Stimulated activated CD4-positive, alpha-beta T cell treated with anti-CD3 and anti-CD28 coated beads, Interleukin-1b, Interleukin-23, amount 100 ng/mL, for 24 hours (primary cell): ENCODE results near the gene LIF.
A peak's percentile ranks its signal among the peaks of the same experiment; 100 is the strongest.

ENCODE experiments used
- DNase-seq, 4 experiments: peaks; one replicate each; pipeline ENCODE4 v3.0.0-alpha.2; 2020; ENCODE audit warnings: low read depth in 4 of 4, low spot score in 1 of 4

Gene LIF

DNA sequence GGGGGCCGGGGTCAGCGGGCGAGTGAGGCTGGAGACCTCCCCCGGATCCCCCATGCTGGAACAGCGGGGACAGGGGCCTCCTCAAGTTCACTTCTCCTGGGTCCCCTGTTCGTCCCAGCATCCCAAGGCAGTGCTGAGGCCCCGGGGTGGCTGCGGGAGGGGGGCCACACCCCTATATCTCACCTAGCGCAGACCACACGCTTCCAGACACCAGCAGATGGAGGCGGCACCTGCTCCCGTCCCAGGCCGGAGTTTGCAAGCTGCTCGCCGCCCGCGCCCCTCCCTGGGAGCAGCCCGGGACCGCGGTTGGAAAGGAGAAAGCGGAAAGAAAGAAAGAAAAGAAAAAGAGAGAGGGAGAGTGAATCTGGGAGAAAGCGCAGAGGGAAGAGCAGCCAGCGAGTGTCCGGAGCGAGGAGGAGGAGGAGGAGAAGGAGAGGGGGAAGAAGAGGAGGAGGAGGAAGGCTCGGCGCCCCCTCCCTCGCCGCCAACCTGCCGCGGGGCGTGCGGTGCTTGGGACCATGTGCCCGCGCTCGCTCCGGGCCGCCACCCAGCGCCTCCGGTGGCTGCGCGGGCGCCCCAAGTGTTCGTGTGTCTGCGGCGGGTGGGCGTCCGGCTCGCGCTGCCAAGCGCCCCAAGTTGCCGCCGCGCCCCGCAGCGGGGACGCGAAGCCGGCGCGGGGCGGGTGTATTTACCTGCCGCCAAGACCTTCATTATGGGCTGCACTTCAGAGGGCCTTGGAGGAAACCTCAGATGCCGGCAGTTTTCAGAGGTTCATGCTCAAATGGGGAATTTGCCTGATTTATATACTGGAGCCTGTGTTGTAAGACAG, at the start of gene LIF:
TSS of gene LIF (minus strand) at position 775 of the 829 bp plus-strand sequence. CDS start at position 711, 64 bp downstream.
- DNase-seq = peak in 1 of 4 experiments; percentile 34

GRCh38 chr22:30296324-30296723, 49.8 kb upstream of the LIF start:
- DNase-seq = no peak

- DNase-seq = no peak
Measured at GRCh38 chr22:30295576-30295975, 49.0 kb upstream of the LIF start.

GRCh38 chr22:30294830-30295229, 48.3 kb upstream of the LIF start:
- no peak for DNase-seq

DNA sequence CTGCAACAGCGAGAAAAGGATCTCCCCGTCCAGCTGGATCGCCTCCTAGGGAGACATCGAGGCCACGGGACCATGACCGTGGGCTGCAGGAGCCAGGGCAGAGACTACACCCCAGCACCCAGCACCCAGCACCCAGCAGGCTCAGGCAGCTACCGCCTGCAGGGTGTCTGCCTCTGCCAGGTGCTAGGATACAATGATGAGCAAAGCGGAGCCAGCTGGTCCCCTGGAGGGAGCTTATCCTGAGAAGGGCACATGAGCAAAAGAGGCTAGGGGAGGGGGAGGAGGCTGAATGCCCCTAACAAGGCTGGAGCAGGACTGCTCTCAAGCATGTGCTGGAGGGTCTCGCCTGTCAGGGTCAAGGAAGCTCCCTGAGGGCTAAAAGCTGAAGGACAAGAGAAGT, 47.5 kb upstream of the LIF start:
- DNase-seq = no peak

DNA sequence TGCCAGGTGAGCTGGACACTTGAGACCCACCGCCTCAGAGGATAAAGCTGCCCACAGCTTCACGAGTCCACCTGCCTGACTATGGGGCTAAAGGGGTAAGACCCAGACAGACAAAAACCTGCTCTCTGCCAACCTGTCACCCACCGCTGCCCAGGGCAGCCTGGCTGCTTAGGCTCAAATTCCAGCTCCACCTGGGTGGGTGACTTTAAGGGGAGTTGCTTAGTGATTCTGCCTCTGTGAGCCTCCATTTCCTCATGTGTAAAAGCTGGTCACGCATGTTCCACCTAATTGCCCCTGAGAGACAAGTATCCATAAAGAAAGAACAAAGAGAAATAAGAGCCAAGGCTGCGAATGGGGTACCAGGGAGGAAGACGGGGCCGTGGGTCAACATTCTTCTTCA, 46.5 kb upstream of the LIF start:
- no peak for DNase-seq

- no peak for DNase-seq
Measured at GRCh38 chr22:30292069-30292970, 45.8 kb upstream of the LIF start.

DNA sequence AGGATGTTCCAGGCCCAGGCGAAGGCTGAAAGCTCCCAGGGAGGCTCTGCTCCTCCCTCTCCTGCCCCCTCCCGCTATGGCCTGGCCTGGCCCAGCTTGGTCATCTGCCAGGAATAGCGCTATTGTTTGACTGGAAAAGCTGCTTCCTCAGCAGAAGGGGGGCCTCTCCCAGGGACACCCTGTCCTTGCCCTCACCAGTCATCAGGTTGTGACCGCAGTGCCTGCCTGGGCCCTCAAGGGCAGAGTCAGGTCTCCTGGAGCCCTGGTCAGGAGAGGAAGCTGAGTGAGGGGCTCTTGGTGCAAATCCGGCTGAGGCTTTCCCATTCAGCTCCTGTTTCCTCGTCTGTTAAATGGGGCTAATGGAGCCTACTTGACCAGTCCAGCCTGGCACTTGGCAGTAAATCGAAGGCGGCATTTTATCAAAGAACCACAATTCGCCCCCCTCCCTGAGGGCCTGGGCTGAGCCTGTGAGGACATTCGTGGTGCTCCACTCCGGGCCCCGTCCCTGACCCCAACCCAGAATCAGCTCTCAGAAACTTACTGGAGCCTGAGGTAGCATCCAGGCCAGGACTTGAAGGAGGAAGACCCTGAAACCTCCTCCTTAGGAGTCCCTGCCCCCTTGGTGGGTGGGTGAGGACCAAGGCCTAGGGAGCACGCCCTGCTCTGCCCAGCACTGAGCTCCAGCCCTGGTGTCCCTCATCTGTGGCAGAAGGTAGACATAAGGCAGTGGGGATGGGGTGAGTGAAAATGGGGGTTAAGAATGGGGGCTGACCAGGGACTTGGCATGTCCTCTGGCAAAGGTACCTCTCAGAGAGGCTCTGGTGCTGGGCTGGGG, 44.7 kb upstream of the LIF start:
- no peak for DNase-seq

GRCh38 chr22:30290342-30291057, 43.9 kb upstream of the LIF start:
- DNase-seq = no peak

GRCh38 chr22:30289980-30290313, 43.4 kb upstream of the LIF start:
- DNase-seq = no peak

DNA sequence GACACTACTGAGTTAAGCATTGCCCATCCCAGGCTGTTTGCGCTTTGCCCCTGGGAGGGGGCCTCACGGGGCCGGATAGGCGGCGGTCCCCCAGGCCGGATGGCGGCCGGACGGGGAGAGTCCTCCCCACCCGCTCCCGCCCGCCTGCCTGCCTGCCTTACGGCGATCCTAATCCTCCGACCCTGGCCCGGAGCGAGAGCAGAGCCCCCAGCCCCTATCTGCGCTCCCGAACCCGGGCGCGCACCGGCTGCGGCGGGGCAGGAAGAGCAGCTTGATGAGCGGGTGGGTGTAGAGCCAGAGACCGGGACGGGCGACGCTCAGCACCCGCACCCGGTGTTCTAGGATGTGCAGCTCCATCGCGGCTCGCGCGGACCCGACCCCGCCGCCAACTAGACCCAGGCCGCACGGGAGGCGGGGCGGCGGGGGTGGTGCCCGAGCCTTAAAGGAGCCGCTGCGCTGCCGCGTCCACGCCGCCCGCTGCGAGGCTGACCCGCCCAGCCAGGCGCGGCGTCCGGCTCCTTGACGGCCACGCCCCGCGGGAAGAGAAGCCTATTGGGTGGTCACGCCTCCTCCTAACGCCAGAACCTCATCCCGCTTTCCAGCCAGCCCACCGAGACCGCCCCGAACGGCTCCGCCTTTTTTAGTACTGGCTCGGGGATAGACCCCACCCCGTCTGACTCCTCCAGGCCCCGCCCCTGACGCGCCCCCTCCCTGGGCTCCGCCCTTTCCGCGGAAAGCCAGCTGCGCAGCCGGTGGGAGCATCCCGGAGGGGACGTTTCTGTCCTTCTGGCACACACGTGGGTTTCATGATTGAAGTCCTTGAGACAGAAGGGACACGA, 42.8 kb upstream of the LIF start, which contains the start of gene CASTOR1:
TSS of gene CASTOR1 (minus strand) at position 365 of the 839 bp plus-strand sequence. CDS start at position 357, 8 bp downstream.
- peak; percentile 76 to 91 (median 83) for DNase-seq

DNA sequence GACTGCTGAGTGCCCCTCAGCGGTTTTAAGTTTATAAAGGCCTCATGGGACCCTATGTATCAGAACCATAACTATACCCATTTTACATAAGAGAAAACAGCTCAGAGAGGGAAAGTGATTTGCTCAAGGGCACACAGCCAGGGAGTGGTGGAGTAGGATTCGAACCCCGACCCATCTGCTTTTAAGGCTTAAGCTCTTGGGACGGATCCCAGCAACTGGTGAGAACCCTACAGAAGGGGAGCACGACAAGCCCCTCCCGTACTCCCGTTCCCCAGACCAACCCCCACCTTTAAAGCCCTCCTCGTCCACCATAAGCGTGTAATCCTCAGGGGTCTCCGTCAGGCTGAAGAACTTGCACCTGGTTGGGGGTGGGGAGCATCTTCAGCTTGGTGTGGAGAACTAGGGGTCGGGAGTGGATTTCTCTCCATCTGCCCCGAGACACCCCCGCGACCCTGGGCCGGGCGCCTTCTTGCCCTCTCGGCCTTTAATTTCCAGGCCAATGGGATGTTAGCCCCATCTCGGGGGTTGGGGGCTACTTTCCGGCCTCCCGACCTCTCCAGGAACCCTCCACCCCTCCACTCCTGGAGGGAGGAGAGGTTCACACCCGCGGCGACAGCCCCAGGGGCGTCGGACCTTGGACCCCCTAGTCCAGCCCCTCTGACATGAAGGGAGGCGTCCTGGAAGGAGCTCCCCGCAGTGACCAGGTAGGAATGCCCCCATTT, 42.0 kb upstream of the LIF start:
- DNase-seq = no peak

GRCh38 chr22:30287648-30288418, 41.3 kb upstream of the LIF start:
- DNase-seq = peak; percentile 70 to 86 (median 80)

DNA sequence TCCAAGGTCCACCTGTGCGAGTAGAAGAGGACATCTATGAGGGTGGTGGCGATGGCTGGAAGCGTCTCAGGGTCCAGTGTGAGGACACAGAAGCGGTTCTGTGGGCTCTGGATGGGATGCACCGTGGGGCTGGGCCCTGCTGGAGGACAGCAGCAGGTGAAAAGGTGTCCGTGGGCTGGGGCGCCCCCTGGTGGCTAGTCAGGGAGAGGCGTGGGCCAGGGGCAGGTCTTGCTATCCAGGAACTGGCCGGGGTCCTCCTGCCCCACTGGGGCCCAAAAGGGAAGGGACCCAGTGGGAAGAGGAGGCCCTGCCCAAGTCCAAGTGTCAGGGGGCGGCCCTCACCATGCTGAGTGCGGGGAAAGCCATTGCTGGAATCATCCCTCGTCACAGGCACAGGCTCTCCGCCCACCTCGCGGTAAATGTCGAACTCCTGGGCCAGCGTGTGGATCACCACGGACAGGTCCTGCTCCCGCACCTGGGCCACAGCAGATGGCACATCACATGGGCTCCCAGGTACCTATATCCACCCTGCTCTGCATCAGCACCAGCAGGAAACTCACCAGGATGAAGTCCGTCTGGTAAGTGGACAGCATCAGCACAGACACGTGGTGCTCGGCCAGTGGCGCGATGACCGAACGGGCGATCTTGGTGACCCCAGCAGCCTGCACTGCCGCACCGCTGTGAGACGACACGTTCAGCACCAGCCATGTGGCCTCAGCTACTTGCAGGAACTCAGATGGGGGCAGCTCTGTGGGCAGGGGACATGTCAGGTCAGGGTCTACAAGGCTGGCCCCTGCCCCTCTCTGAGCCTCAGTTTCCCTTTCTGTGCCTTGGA, 40.5 kb upstream of the LIF start:
- peak; percentile 80 to 88 (median 81) for DNase-seq

GRCh38 chr22:30286331-30286730, 39.8 kb upstream of the LIF start:
- no peak for DNase-seq

DNA sequence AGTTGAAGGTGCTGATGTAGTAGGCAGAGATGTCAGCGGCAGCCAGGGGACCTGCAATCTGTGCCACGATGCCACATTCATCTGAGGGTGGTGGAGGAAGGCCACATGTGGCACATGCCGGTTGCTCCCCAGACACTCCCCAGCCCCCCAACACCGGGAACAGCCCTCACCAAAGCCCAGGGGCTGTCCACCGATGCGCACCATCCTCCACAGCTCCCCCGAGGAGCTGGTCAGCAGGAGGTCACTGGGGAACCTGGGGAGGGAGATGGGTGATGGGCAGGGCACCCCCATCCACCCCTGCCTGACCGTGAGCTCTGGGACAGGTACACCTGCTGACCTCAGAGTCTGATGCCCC, 39.3 kb upstream of the LIF start:
- no peak for DNase-seq

- DNase-seq = no peak
Measured at GRCh38 chr22:30285176-30285845, 38.8 kb upstream of the LIF start.
